Bronchial epithelial cell (primary cell): ENCODE data around the gene ATP5PB. TPM values are rescaled to one million over a fixed set of nuclear protein-coding genes. Genes with fewer than 3 reads are reported as not detected.

ENCODE experiments used
- DNase-seq: peaks from one replicate; pipeline ENCODE4 v3.0.0-alpha.2; 2010; ENCODE audit warnings: low read depth
- FAIRE-seq: peaks from 2 replicates; lab custom pipeline; 2011; peaks lifted over from hg19 to GRCh38; lab: Jason Lieb, UNC
- H3K27me3 ChIP-seq: 2 replicates; pipeline ENCODE4 v1.5.1; 2011; ENCODE audit warnings: low read length; ENCODE audit not compliant: control insufficient read depth, insufficient read depth
- H3K36me3 ChIP-seq: 2 replicates; pipeline ENCODE4 v1.5.1; 2011; ENCODE audit warnings: low read length; ENCODE audit not compliant: control insufficient read depth, insufficient read depth
- H3K4me3 ChIP-seq: 2 replicates; pipeline ENCODE4 v1.5.1; 2011; ENCODE audit warnings: mild to moderate bottlenecking, low read depth, low read length, control low read depth
- total RNA-seq: library from RNA; depleted of rRNA; stranded (reverse); fragments of >200 nt; gene quantifications from 2 replicates; pipeline ENCODE4 v1.2.1, GENCODE V29; 2014
- TF ChIP-seq, protein P1 (sequence below): IDR thresholded peaks from 2 replicates; pipeline ENCODE4 v1.5.1; 2011; ENCODE audit warnings: mild to moderate bottlenecking, moderate library complexity, low read length, control low read depth, inconsistent platforms; ENCODE audit not compliant: insufficient read depth, severe bottlenecking

ATP5PB gene
- total RNA-seq, 1 donor from 2014 or later: 259 TPM

DNA sequence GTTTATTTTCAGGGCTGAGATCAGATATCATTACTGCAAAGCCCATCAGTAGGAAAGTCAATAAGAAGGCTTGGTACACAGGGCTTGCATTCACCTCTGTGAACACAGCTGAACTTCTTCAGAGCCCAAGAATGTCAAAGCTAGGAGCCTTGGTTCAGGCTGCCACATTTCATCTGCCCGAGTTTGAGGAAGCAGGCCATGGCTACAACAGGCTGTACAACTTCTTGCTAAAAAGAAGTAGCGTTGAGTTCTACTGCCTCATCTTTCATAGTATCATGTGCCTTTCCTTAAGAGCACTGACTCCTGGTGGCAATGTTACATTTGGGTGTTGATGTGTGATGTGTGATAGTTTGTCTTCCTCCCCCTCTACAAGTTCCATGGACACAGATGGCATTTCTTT, 34.6 kb downstream of the ATP5PB start:
- Histone ChIP-seq H3K4me3 (no peak overlapping the region), H3K36me3 (no peaks in the 10 kb centered on the region), H3K27me3 (peaks cover 2% of the 10 kb centered on the region)
- no peak for FAIRE-seq
- no peak for DNase-seq
- TF ChIP-seq, protein P1, sequence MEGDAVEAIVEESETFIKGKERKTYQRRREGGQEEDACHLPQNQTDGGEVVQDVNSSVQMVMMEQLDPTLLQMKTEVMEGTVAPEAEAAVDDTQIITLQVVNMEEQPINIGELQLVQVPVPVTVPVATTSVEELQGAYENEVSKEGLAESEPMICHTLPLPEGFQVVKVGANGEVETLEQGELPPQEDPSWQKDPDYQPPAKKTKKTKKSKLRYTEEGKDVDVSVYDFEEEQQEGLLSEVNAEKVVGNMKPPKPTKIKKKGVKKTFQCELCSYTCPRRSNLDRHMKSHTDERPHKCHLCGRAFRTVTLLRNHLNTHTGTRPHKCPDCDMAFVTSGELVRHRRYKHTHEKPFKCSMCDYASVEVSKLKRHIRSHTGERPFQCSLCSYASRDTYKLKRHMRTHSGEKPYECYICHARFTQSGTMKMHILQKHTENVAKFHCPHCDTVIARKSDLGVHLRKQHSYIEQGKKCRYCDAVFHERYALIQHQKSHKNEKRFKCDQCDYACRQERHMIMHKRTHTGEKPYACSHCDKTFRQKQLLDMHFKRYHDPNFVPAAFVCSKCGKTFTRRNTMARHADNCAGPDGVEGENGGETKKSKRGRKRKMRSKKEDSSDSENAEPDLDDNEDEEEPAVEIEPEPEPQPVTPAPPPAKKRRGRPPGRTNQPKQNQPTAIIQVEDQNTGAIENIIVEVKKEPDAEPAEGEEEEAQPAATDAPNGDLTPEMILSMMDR: no peak

DNA sequence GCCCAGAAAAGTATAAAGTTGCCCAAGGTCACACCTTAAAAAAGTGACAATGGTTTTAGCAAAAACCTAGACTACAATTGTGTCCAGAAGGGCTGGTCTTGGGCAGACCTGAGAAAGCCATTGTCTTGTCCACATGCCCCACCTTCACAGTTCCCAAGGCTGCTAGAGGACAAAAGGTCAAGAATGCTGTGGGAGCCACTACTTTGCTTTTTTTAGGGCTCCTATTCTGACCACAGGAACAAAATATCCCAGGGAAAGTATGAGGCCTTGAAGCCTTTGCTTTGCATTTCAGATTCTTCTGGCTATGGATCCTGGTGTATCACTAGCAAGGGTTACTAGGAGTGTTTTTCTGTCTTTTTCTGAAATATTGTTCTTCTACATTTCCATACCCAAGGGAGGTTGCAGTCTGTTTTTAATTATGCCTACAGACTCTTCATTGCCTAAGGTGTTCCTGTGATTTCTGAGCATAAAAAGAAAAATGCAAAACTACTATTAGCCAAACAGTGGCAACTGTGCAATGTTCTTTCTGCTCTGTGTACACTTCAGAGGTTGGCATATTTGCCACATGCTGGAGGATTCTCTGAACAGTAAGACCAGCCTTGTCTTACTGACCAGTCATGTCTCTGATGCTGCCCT, 35.2 kb downstream of the ATP5PB start:
- H3K4me3 ChIP-seq: no peak overlapping the region
- DNase-seq (no peak), FAIRE-seq (no peak)
- H3K36me3 ChIP-seq: no peaks in the 10 kb centered on the region
- TF ChIP-seq, protein P1: no peak
- peaks cover 2% of the 10 kb centered on the region for H3K27me3 ChIP-seq

DNA sequence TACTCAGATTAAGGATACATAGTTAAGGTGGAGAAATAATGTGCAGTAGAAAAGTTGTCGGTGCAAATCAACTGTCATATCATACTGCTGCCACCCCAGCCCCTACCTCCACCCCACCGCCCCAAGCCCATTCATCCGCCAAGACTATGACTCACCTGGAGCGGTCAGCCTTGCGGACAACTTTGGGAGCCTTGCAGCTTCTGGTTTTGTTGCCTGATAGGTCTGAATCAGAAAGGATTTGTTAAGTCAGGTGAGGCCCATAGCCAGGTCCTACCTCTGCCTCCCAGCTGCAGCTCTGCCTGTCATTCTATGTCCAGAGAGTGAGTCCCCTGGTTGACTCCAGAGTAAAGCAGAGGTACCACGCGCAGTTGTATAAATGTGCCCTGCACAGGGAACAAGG, 37.2 kb downstream of the ATP5PB start:
- no peak for FAIRE-seq
- no peaks in the 10 kb centered on the region for H3K36me3 ChIP-seq
- H3K27me3 ChIP-seq: peaks cover 2% of the 10 kb centered on the region
- no peak overlapping the region for H3K4me3 ChIP-seq
- no peak for DNase-seq
- TF ChIP-seq, protein P1: no peak

DNA sequence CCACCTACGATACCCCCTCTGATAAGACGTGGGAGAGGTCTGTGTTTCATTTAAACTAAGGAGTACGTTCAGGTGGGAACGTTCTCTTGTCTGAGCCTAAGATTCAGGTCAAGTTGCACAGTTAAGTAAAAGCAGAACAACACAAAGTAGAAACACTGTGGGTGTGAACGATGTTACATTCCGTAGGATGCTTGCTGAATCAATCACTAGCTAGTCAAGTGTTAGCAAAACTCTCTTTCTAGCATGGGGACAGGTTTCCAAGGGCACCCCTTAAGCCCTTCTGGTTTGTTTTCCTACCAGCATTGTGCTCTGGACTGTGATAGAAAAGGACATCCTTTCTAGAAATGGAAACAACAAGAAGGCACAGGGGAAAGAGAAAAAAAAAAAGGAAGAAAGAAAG, 37.9 kb downstream of the ATP5PB start:
- peaks cover 2% of the 10 kb centered on the region for H3K27me3 ChIP-seq
- H3K4me3 ChIP-seq: no peak overlapping the region
- DNase-seq (no peak), FAIRE-seq (no peak)
- H3K36me3 ChIP-seq: no peaks in the 10 kb centered on the region
- TF ChIP-seq, protein P1: no peak

DNA sequence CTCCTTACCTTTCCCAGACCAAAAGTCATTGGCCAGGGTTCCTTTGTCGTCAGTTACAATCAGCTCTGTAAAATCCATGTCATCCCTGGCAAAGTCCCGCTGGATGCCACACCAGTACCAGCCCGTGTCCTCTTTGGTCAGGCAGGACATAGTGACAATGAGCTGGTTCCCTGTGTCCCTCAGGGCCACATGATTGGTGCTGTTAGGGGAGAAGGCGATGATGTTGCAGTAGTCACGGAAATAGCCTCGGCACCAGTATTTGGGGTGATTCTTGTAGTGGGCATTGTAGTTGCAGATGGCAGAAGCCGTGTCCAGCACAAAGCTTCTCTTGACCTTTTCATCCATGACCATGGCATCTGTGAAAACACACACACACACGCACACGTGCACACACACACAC, 39.4 kb downstream of the ATP5PB start:
- no peak for FAIRE-seq
- Histone ChIP-seq H3K27me3 (peaks cover 2% of the 10 kb centered on the region), H3K36me3 (no peaks in the 10 kb centered on the region), H3K4me3 (no peak overlapping the region)
- TF ChIP-seq, protein P1: no peak
- DNase-seq: no peak

DNA sequence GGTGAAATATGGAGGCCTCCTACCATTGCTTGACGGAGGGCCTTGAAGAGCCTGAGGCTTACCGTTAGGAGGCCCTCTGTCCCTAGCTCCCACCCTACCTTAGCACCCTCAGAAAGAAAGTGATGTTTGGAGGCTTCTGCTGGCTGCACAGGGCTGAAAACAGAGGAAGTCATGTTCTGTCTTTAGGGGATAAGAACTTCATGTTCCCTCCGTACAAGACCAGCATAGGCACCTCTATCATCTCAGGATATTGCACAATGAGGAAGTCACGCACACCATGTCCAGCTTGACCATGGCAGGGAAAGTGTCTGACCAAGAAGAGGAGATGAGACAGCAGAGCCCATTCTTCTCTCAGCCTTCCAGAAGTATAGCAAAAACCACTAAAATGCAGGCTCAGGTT, 40.3 kb downstream of the ATP5PB start:
- FAIRE-seq (no peak), DNase-seq (no peak)
- no peaks in the 10 kb centered on the region for H3K36me3 ChIP-seq
- peaks cover 2% of the 10 kb centered on the region for H3K27me3 ChIP-seq
- TF ChIP-seq, protein P1: no peak
- H3K4me3 ChIP-seq: no peak overlapping the region
